Suprapubic skin (tissue), 4 donors: ENCODE results near the gene DUS3L. TPM values are rescaled to one million over a fixed set of nuclear protein-coding genes. Genes with fewer than 3 reads are reported as not detected.

Source experiments
- DNase-seq, 2 donors: peaks; one replicate each; pipeline ENCODE4 v3.0.0-alpha.2; 2019; ENCODE audit warnings: low spot score in 2 of 2
- H3K27ac ChIP-seq: fragments of 200-600 bp; sonication (generic); one replicate; pipeline ENCODE4 v1.5.1; 2019
- H3K27me3 ChIP-seq: fragments of 200-600 bp; sonication (generic); one replicate; pipeline ENCODE4 v1.5.1; 2019
- H3K36me3 ChIP-seq: fragments of 200-600 bp; sonication (generic); one replicate; pipeline ENCODE4 v1.5.1; 2019
- H3K4me1 ChIP-seq: fragments of 200-600 bp; sonication (generic); one replicate; pipeline ENCODE4 v1.5.1; 2019
- H3K4me3 ChIP-seq: fragments of 200-600 bp; sonication (generic); one replicate; pipeline ENCODE4 v1.5.1; 2019; ENCODE audit warnings: mild to moderate bottlenecking
- H3K9me3 ChIP-seq: fragments of 200-600 bp; sonication (generic); one replicate; pipeline ENCODE4 v1.5.1; 2019
- CTCF ChIP-seq, 2 donors: fragments of 200-600 bp in 1 of 2; fragments of 450-650 bp in 1 of 2; sonication (generic) in 1 of 2; IDR thresholded peaks; one replicate each; pipeline ENCODE4 v1.5.1; 2016 to 2019; ENCODE audit warnings: antibody characterized with exemption in 2 of 2, mild to moderate bottlenecking in 1 of 2, moderate library complexity in 1 of 2
- EP300 ChIP-seq: sonication (generic); formaldehyde crosslinking; IDR thresholded peaks from one replicate; pipeline ENCODE4 v1.6.1; 2017; ENCODE audit warnings: antibody characterized with exemption
- POLR2A ChIP-seq, 2 donors: fragments of 450-650 bp; IDR thresholded peaks; one replicate each; pipeline ENCODE4 v1.6.1; 2017; ENCODE audit warnings: antibody characterized with exemption in 2 of 2, mild to moderate bottlenecking in 2 of 2, moderate library complexity in 2 of 2
- POLR2AphosphoS5 ChIP-seq, 3 donors: sonication (generic); formaldehyde crosslinking; IDR thresholded peaks; one replicate each; pipeline ENCODE4 v1.6.1; 2017; ENCODE audit warnings: antibody characterized with exemption in 3 of 3
- WGBS: methylation state at CpG from one replicate; pipeline ENCODE4 v1.1.5; 2018; 5-methylcytosine and 5-hydroxymethylcytosine counted together
- total RNA-seq, 4 donors: library from RNA; depleted of rRNA; stranded (reverse); fragments of >200 nt; gene quantifications; one replicate each; pipeline ENCODE4 v1.1.0, GENCODE V29; 2016

The DUS3L gene
- total RNA-seq, 4 donors from 2014 or later, result 28.8 to 58.5 (median 43.8) TPM

DNA sequence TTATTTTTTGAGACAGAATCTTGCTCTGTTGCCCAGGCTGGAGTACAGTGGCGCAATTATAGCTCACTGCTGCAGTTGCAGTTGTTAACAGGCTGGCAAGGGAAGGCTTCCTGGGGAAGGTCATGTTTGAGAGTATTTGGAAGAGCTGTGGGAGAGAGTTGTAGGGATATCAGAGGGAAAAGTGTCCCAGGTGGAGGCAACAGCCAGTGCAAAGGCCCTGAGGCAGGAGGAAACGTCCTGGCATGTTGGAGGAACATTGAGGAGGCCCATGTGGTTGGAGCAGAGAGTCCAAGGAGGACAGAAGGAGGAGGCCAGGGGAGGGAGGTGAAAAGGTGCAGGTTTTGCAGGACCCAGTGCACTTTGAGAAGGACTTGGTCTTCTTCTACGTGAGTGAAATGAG, 2.2 kb upstream of the DUS3L start:
- no peak for DNase-seq
- TF ChIP-seq POLR2A (IDR thresholded peaks at IDR 0.05) (no peak), POLR2AphosphoS5 (IDR thresholded peaks at IDR 0.05) (no peak), CTCF (IDR thresholded peaks at IDR 0.05) (no peak), EP300 (no peak)
- Histone ChIP-seq H3K9me3 (no peaks in the 10 kb centered on the region), H3K27ac (no peak overlapping the region), H3K27me3 (no peaks in the 10 kb centered on the region), H3K36me3 (peaks cover 14% of the 10 kb centered on the region), H3K4me1 (peaks cover 23% of the 10 kb centered on the region), H3K4me3 (no peak overlapping the region)
- 79% methylated on average over 3 of the region's 3 CpGs for WGBS

DNA sequence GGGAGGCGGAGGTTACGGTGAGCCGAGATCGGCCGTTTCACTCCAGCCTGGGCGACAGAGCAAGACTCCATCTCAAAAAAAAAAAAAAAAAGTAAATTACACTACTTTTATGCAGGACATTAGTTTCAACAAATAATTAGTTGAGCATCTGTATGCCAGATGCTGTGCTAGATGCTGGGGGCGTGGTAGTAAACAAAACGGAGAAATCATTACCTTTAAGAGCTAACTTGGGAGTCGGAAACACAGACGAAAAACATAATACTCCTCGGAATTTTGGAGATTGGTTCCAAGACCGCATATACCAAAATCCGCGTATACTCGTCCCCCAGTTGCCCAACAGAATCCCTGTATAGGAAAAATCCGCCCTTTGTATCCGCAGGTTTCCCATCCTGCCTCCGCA, 1.3 kb upstream of the DUS3L start:
- H3K9me3 ChIP-seq, result no peaks in the 10 kb centered on the region
- 82% methylated on average over 18 of the region's 18 CpGs for WGBS
- TF ChIP-seq POLR2AphosphoS5 (IDR thresholded peaks at IDR 0.05), result no peak
- TF ChIP-seq POLR2A (IDR thresholded peaks at IDR 0.05), result no peak
- no peak for TF ChIP-seq CTCF (IDR thresholded peaks at IDR 0.05)
- no peak for TF ChIP-seq EP300
- H3K27ac ChIP-seq, result no peak overlapping the region
- H3K4me1 ChIP-seq, result peaks cover 23% of the 10 kb centered on the region
- no peaks in the 10 kb centered on the region for H3K27me3 ChIP-seq
- no peak for DNase-seq
- H3K36me3 ChIP-seq, result peaks cover 23% of the 10 kb centered on the region
- no peak overlapping the region for H3K4me3 ChIP-seq

- WGBS, result 69% methylated on average over 24 of the region's 26 CpGs
Observed at GRCh38 chr19:5789886-5790558, 941 bp downstream of the DUS3L start.

GRCh38 chr19:5789351-5789761, 1.6 kb downstream of the DUS3L start:
- Histone ChIP-seq H3K36me3 (peaks cover 52% of the 10 kb centered on the region), H3K27ac (no peak overlapping the region), H3K27me3 (no peaks in the 10 kb centered on the region), H3K9me3 (no peaks in the 10 kb centered on the region), H3K4me1 (peaks cover 19% of the 10 kb centered on the region), H3K4me3 (no peak overlapping the region)
- DNase-seq, result no peak
- TF ChIP-seq CTCF (IDR thresholded peaks at IDR 0.05), result no peak
- no peak for TF ChIP-seq POLR2A (IDR thresholded peaks at IDR 0.05)
- WGBS, result no CpG with 5 or more reads among the region's 39 CpGs

More at GRCh38 chr19:5789886-5790558, 941 bp downstream of the DUS3L start:
- peak overlapping the region; percentile 95 for H3K4me3 ChIP-seq
- H3K9me3 ChIP-seq, result no peaks in the 10 kb centered on the region
- H3K27me3 ChIP-seq, result no peaks in the 10 kb centered on the region
- H3K36me3 ChIP-seq, result peaks cover 45% of the 10 kb centered on the region
- peak overlapping the region; percentile 99 for H3K27ac ChIP-seq
- peaks cover 23% of the 10 kb centered on the region for H3K4me1 ChIP-seq
- no peak for TF ChIP-seq EP300
- DNase-seq, result no peak

GRCh38 chr19:5788422-5788821, 2.5 kb downstream of the DUS3L start:
- TF ChIP-seq CTCF (IDR thresholded peaks at IDR 0.05) (no peak), EP300 (no peak), POLR2A (IDR thresholded peaks at IDR 0.05) (no peak), POLR2AphosphoS5 (IDR thresholded peaks at IDR 0.05) (no peak)
- Histone ChIP-seq H3K27ac (no peak overlapping the region), H3K4me1 (peaks cover 19% of the 10 kb centered on the region), H3K4me3 (no peak overlapping the region), H3K36me3 (peaks cover 59% of the 10 kb centered on the region), H3K9me3 (no peaks in the 10 kb centered on the region), H3K27me3 (no peaks in the 10 kb centered on the region)
- no peak for DNase-seq
- WGBS, result 92% methylated on average over 5 of the region's 5 CpGs
